AG09319 (cell line): Measurements from ENCODE around the gene HEXD.

ENCODE experiments used
- DNase-seq: peaks from one replicate; pipeline ENCODE4 v3.0.0-alpha.2; 2010; ENCODE audit warnings: low read depth; ENCODE audit errors: extremely low read depth
- TF ChIP-seq, protein P1 (sequence below): IDR thresholded peaks from 2 replicates; pipeline ENCODE4 v1.5.1; 2011; ENCODE audit warnings: low read depth, mild to moderate bottlenecking, inconsistent platforms, low read length, moderate library complexity

The HEXD gene

DNA sequence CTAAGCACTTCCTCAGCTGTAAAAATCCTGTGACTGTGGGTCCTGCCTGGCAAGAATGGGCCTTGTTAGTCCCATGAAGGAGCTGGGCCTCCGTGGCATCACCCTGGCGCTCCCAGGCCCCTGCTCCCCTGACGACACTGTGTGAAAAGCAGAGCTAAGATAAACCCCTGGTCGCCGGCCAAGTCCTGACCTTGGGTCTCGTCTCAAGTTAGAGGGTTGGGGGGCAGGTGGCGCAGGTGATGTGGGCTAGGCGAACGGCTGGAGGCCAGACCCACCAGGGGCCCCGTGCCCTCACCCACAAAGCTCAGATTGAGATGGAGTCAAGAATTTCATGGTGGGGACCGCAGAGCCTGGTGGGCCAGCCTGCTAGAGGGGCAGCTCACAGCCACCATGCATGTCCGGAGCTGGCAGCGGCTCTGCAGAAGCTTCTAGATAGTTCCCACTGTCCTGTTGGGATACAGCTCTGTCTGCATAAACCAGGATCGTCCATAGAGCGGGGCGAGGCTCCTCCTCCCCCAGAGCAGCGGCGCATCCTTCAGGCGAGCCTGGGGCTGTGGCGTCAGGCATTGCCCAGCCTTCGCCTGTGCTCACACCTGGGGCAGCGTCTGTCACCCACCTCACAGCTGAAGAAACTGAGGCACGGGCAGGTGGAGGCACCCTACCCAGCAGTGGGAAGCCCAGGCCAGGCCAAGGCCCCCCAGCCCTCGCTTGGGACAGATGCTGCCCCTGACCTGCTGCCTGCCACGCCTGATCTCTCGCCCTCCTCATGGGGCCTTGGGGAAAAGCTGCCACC lies 20.4 kb downstream of the HEXD start:
- no peak for DNase-seq
- TF ChIP-seq, protein P1, sequence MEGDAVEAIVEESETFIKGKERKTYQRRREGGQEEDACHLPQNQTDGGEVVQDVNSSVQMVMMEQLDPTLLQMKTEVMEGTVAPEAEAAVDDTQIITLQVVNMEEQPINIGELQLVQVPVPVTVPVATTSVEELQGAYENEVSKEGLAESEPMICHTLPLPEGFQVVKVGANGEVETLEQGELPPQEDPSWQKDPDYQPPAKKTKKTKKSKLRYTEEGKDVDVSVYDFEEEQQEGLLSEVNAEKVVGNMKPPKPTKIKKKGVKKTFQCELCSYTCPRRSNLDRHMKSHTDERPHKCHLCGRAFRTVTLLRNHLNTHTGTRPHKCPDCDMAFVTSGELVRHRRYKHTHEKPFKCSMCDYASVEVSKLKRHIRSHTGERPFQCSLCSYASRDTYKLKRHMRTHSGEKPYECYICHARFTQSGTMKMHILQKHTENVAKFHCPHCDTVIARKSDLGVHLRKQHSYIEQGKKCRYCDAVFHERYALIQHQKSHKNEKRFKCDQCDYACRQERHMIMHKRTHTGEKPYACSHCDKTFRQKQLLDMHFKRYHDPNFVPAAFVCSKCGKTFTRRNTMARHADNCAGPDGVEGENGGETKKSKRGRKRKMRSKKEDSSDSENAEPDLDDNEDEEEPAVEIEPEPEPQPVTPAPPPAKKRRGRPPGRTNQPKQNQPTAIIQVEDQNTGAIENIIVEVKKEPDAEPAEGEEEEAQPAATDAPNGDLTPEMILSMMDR, result no peak

DNA sequence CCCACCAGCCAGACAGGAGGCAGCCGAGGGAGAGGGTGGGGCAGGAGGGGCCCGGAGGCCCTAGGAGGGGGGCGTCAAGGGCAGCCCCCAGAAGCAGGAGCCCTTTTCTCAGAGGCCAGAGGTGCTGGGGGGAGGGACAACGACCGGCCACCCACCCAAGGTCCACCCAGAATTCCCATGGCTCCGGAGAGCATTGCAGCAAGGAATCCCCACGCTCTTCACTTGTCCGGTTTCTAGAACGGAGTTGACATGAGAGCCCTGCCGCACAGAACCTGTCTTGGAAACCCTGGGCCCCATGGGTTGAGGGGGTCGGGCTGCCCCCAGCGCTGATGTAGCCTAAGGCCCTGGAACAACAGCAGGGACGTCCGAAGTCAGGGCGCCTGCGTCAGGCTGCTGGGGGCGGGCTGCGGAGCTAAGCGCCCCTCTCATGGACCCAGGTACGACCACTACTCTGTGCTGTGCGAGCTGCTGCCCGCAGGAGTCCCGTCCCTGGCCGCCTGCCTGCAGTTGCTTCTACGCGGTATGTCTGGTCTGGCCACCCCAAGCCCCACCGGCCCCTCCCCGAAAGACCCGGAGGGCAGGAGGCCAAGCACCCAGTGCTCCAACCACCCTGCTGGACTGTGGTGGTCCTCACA lies 21.2 kb downstream of the HEXD start:
- no peak for DNase-seq
- TF ChIP-seq, protein P1, result no peak

DNA sequence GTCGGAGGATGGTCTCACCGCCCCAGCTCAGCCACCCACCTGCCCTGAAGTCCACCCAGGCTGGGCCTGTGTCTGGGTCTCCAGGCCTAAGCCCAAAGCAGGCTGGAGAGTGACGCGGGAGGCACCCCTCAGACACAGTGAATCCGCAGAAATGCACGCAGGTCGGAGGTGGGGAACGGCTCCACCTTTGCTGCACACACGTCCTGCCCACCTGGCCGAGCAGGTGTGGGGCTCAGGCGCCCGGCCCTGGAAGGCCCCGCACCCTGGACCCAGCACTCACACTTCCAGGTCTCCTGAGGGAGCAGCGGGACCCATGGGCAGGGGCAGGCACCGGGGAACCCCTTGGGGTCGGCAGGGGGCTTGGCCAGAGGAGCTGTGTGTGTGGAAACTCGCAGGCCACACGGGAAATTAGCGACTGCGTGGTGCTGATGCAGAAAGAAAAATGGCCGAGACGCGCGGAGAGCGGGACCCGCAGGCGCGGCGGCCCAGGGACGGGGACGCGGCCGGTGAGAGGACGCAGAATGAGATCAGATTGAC lies 21.8 kb downstream of the HEXD start:
- DNase-seq, result no peak
- TF ChIP-seq, protein P1, result no peak

DNA sequence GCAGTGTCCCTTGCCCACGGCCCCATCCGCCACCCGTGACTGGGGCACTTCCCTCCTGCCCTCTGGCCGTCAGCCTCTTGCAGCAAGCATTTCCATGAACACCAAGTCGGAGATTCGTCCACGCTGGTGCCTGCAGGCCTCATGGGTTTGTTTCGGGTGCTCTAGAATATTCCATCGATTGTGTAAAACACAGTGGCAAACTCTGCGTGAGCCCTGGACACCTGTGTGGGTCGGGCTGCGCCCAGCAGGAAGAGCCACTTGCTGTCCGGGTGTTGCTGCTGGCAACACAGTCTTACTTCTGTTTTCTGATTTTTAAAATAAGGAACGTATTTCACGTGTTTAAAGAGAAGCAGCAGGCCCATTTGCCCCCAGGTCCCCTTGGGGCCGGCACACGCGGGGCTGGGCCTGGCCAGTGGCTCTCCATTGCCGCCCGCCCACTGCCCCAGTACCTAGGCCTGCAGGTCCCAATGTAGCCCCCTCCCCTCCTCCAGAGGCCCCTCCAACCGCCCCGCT lies 22.4 kb downstream of the HEXD start:
- no peak for DNase-seq
- TF ChIP-seq, protein P1, result no peak

DNA sequence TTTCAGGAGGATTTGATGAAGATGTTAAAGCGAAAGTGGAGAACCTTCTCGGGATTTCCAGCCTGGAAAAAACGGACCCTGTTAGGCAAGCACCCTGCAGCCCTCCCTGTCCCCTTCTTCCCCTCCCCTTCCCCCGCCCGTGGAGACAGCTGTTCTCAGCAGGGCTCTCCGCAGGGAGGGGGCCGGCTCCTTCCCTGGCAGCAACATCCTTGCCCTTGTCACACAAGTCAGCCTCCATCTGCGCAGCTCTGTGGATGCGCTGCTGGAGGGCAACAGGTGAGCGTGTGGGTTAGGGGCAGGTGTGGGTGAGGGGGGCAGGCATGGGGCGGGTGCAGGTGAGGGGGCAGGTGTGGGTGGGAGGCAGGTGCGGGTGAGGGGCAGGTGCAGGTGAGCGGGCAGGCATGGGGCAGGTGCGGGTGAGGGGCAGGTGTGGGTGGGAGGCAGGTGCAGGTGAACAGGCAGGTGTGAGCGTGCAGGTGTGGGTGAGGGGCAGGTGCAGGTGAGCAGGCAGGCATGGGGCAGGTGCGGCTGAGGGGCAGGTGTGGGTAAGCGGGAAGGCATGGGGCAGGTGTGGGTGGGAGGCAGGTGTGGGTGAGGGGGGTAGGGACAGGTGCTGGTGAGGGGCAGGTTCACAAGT lies 23.0 kb downstream of the HEXD start:
- DNase-seq, result no peak
- TF ChIP-seq, protein P1, result no peak

DNA sequence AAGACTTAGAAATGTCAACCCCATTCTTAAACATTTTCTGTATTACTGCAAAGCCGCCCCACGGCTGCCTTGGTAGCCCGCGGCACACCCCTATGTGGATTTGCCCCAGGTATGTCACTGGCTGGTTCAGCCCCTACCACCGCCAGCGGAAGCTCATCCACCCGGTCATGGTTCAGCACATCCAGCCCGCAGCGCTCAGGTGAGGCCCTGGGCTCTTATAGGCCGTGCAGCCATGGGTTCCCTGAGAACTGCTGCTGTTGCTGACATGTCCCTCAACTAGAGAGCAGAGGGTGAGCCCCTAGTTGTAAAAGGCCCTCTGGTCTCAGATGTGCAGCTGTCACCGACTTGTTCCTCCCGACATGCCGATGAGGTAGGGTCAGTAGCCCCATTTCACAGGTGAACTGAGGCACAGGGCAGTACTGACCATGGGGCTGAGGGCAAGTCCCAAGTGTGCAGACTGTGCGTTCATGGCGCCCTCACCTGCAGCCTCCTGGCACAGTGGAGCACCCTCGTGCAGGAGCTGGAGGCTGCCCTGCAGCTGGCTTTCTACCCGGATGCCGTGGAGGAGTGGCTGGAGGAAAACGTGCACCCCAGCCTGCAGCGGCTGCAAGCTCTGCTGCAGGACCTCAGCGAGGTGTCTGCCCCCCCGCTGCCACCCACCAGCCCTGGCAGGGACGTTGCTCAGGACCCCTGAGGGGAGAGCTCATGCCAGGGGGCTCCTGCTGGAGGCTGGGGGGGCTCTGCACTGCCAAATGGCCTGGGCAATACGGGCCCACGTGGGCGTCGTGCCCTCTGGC lies 23.7 kb downstream of the HEXD start:
- no peak for DNase-seq
- TF ChIP-seq, protein P1, result no peak
